A549 (cell line): ENCODE measurements around the gene STOM.

Experiments used
- BCL3 ChIP-seq: fragments of >200 bp; sonication (Bioruptor Twin); formaldehyde crosslinking; IDR thresholded peaks from 3 replicates; pipeline ENCODE4 v1.6.1; 2016
- BHLHE40 ChIP-seq: IDR thresholded peaks from 2 replicates; pipeline ENCODE4 v1.6.1; 2012; ENCODE audit warnings: low read depth, low read length, inconsistent platforms
- CBX8 ChIP-seq: fragments of 200-600 bp; sonication (generic); IDR thresholded peaks from 2 replicates; pipeline ENCODE4 v1.6.1; 2016
- CTCF ChIP-seq: fragments of >200 bp; sonication (Bioruptor Twin); formaldehyde crosslinking; IDR thresholded peaks from 3 replicates; pipeline ENCODE4 v1.5.1; 2016
- E2F6 ChIP-seq: IDR thresholded peaks from 2 replicates; pipeline ENCODE4 v1.6.1; 2012; ENCODE audit warnings: low read depth, borderline replicate concordance
- EHMT2 ChIP-seq: fragments of 200-600 bp; sonication (generic); IDR thresholded peaks from 2 replicates; pipeline ENCODE4 v1.6.1; 2016; ENCODE audit warnings: antibody characterized with exemption, low read depth, mild to moderate bottlenecking, moderate library complexity
- FOSL2 ChIP-seq, 2 experiments: fragments of 450-650 bp in 1 of 2; fragments of >200 bp in 1 of 2; sonication (Bioruptor Twin) in 1 of 2; formaldehyde crosslinking; IDR thresholded peaks; 2 replicates each; pipeline versions ENCODE4 v1.5.0 to v1.6.1; 2016 to 2020; ENCODE audit warnings: mild to moderate bottlenecking in 1 of 2, moderate library complexity in 1 of 2
- MAFK ChIP-seq: fragments of 450-650 bp; IDR thresholded peaks from 2 replicates; pipeline ENCODE4 v1.6.1; 2014; ENCODE audit not compliant: partially characterized antibody
- MAX ChIP-seq: IDR thresholded peaks from 2 replicates; pipeline ENCODE4 v1.6.1; 2012
- NR3C1 ChIP-seq: fragments of >200 bp; sonication (Bioruptor Twin); formaldehyde crosslinking; IDR thresholded peaks from 3 replicates; pipeline ENCODE4 v1.6.1; 2017
- PBX3 ChIP-seq: IDR thresholded peaks from 2 replicates; pipeline ENCODE4 v1.6.1; 2012
- POLR2A ChIP-seq: IDR thresholded peaks from 2 replicates; pipeline ENCODE4 v1.6.1; 2012; ENCODE audit warnings: mild to moderate bottlenecking, low read length
- SMC3 ChIP-seq: fragments of >200 bp; sonication (Bioruptor Twin); formaldehyde crosslinking; IDR thresholded peaks from 3 replicates; pipeline ENCODE4 v1.6.1; 2018; ENCODE audit warnings: inconsistent platforms

GRCh38 chr9:121321016-121321503, 49.0 kb downstream of the STOM start:
- TF ChIP-seq EHMT2 (no peak), POLR2A (no peak), CTCF (no peak), NR3C1 (no peak), SMC3 (no peak), PBX3 (no peak), BCL3 (no peak), E2F6 (no peak), FOSL2 (IDR thresholded peaks at IDR 0.05) (no peak), FOSL2 (CRISPR knock-in tag; IDR thresholded peaks at IDR 0.05) (no peak), MAX (no peak), BHLHE40 (no peak), MAFK (no peak), CBX8 (no peak)
